Keratinocyte (primary cell): ENCODE measurements around the gene MYH15. TPM values are rescaled to one million over a fixed set of nuclear protein-coding genes. Genes with fewer than 3 reads are reported as not detected.

Experiments
- DNase-seq: peaks from one replicate; pipeline ENCODE4 v3.0.0-alpha.2; 2011; ENCODE audit warnings: low read depth, missing footprints, low spot score
- FAIRE-seq: peaks from 2 replicates; lab custom pipeline; 2011; peaks lifted over from hg19 to GRCh38; lab: Jason Lieb, UNC
- H2AFZ ChIP-seq: 2 replicates; pipeline ENCODE4 v1.6.0; 2012; ENCODE audit warnings: low read length, control low read depth, inconsistent platforms; ENCODE audit not compliant: control insufficient read depth
- H3K27ac ChIP-seq: 2 replicates; pipeline ENCODE4 v1.5.1; 2011; ENCODE audit warnings: low read length; ENCODE audit not compliant: control insufficient read depth, insufficient read depth
- H3K27me3 ChIP-seq: 3 replicates; pipeline ENCODE4 v1.6.0; 2011; ENCODE audit warnings: low read length; ENCODE audit not compliant: control insufficient read depth, insufficient read depth; ENCODE audit errors: extremely low read depth
- H3K36me3 ChIP-seq, 2 experiments: 2 replicates in 1 of 2; 3 replicates in 1 of 2; pipeline ENCODE4 v1.5.1; 2011; ENCODE audit warnings: low read length in 2 of 2, mild to moderate bottlenecking in 1 of 2; ENCODE audit not compliant: control insufficient read depth in 2 of 2, insufficient read depth in 2 of 2; ENCODE audit errors: extremely low read depth in 1 of 2
- H3K4me1 ChIP-seq: 3 replicates; pipeline ENCODE4 v1.5.1; 2011; ENCODE audit warnings: low read length; ENCODE audit not compliant: control insufficient read depth, insufficient read depth; ENCODE audit errors: extremely low read depth
- H3K4me2 ChIP-seq: 3 replicates; pipeline ENCODE4 v1.6.0; 2011; ENCODE audit warnings: low read depth, low read length; ENCODE audit not compliant: control insufficient read depth, insufficient read depth; ENCODE audit errors: extremely low read depth
- H3K4me3 ChIP-seq, 3 experiments: fragments of 200-600 bp in 1 of 3; sonication (generic) in 1 of 3; 2 replicates in 2 of 3; 3 replicates in 1 of 3; pipeline ENCODE4 v1.5.1; 2011 to 2016; ENCODE audit warnings: low read length in 3 of 3, mild to moderate bottlenecking in 3 of 3, control low read depth in 2 of 3, inconsistent platforms in 1 of 3, low read depth in 1 of 3, mixed read lengths in 1 of 3, mixed run types in 1 of 3, moderate library complexity in 1 of 3; ENCODE audit not compliant: control insufficient read depth in 2 of 3, insufficient read depth in 2 of 3; ENCODE audit errors: extremely low read depth in 1 of 3
- H3K79me2 ChIP-seq: 2 replicates; pipeline ENCODE4 v1.6.0; 2012; ENCODE audit warnings: low read length; ENCODE audit not compliant: control insufficient read depth, insufficient read depth
- H3K9ac ChIP-seq: 3 replicates; pipeline ENCODE4 v1.6.0; 2011; ENCODE audit warnings: low read length; ENCODE audit not compliant: control insufficient read depth, insufficient read depth; ENCODE audit errors: extremely low read depth
- H3K9me1 ChIP-seq: 3 replicates; pipeline ENCODE4 v1.6.0; 2011; ENCODE audit warnings: low read length; ENCODE audit not compliant: control insufficient read depth, insufficient read depth; ENCODE audit errors: extremely low read depth
- H3K9me3 ChIP-seq: 2 replicates; pipeline ENCODE4 v1.5.1; 2012; ENCODE audit warnings: low read depth, low read length; ENCODE audit not compliant: control insufficient read depth
- H4K20me1 ChIP-seq: 3 replicates; pipeline ENCODE4 v1.6.0; 2011; ENCODE audit warnings: low read length; ENCODE audit not compliant: control insufficient read depth, insufficient read depth; ENCODE audit errors: extremely low read depth
- CTCF ChIP-seq, 3 experiments: IDR thresholded peaks in 1 of 3; conservative IDR thresholded peaks in 1 of 3; optimal IDR thresholded peaks in 1 of 3; 2 replicates in 2 of 3; 3 replicates in 1 of 3; pipeline versions ENCODE3 to v1.5.1; 2011; ENCODE audit warnings: low read length in 3 of 3, mild to moderate bottlenecking in 3 of 3, moderate library complexity in 2 of 3, control low read depth in 1 of 3, inconsistent platforms in 1 of 3; ENCODE audit not compliant: insufficient read depth in 2 of 3; ENCODE audit errors: extremely low read depth in 1 of 3
- EZH2 ChIP-seq: IDR thresholded peaks from one replicate; pipeline ENCODE4 v1.6.1; 2012; ENCODE audit warnings: inconsistent platforms, mild to moderate bottlenecking, low read length, moderate library complexity
- dilution Hi-C: fragments of 300-500 bp; cut with MboI; formaldehyde crosslinking; loops from one replicate; pipeline ENCODE4 v1.7.0; 2020; ENCODE audit warnings: low sequenced_read_pairs; ENCODE audit not compliant: extremely low pct_ligation_motif_present
- polyA plus RNA-seq, 5 experiments: library from polyadenylated mRNA; depleted of rRNA in 3 of 5; stranded (reverse) in 3 of 5; stranded (forward) in 1 of 5; unstranded in 1 of 5; fragments of >200 nt; gene quantifications; 1 replicate in 1 of 5; 2 replicates in 3 of 5; 3 replicates in 1 of 5; pipeline versions ENCODE4 v1.2.1 to v1.2.3, GENCODE V29; 2011 to 2012; ENCODE audit warnings: missing spikeins in 2 of 5, low read depth in 1 of 5, low replicate concordance in 1 of 5

Gene MYH15
- polyA plus RNA-seq, 1 donor (not counting 4 experiments of a cell fraction or from before 2014, with no cell fraction given), result 0.87 TPM

GRCh38 chr3:108430540-108430939, 79.9 kb downstream of the MYH15 start:
- no peak for DNase-seq

DNA sequence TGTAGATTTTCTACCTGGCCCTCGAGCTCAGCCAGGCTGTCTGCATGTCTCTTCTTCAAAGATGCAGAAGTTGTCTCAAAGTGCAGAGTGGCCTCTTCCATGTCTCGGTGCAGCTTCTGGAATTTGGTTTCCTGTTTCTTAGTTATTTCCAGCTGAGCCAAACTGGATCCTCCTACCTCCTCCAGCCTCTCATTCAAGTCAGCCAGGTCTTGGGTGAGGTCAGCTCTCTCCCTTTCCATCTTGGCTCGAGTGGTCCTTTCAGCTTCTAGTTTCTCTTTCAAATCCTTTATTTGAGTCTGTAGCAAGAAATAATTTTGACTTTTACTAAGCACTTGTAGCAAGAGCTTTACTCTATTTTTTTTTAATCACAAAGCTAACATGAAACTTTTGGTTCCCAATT, 81.8 kb downstream of the MYH15 start:
- no peak for DNase-seq
- H4K20me1 ChIP-seq, result no peaks in the 10 kb centered on the region
- H3K79me2 ChIP-seq, result no peaks in the 10 kb centered on the region
- FAIRE-seq, result no peak
- H3K36me3 ChIP-seq, result no peaks in the 10 kb centered on the region
- no peak overlapping the region for H3K4me2 ChIP-seq
- no peak overlapping the region for H3K4me3 ChIP-seq
- TF ChIP-seq CTCF (optimal IDR thresholded peaks at IDR 0.05 in 1 of 3, IDR thresholded peaks at IDR 0.05 in 1 of 3, conservative IDR thresholded peaks at IDR 0.05 in 1 of 3; ENCODE audit: extremely low read depth in 1 of 3, insufficient read depth in 2 of 3, low read length in 3 of 3), result no peak
- no peak for TF ChIP-seq EZH2
- H3K4me1 ChIP-seq, result no peaks in the 10 kb centered on the region
- H3K27me3 ChIP-seq, result no peaks in the 10 kb centered on the region
- H3K9me3 ChIP-seq, result no peaks in the 10 kb centered on the region
- H3K9ac ChIP-seq, result no peak overlapping the region
- no peaks in the 10 kb centered on the region for H3K9me1 ChIP-seq
- H2AFZ ChIP-seq, result no peak overlapping the region
- H3K27ac ChIP-seq, result no peak overlapping the region
- dilution Hi-C loops, result no loop called here

More at GRCh38 chr3:108430540-108430939, 79.9 kb downstream of the MYH15 start:
- Histone ChIP-seq H3K4me3 (no peak overlapping the region), H3K9ac (no peak overlapping the region), H3K4me1 (no peaks in the 10 kb centered on the region), H4K20me1 (no peaks in the 10 kb centered on the region), H3K27ac (no peak overlapping the region), H3K9me1 (no peaks in the 10 kb centered on the region), H3K9me3 (no peaks in the 10 kb centered on the region), H2AFZ (no peak overlapping the region), H3K4me2 (no peak overlapping the region), H3K36me3 (no peaks in the 10 kb centered on the region), H3K27me3 (no peaks in the 10 kb centered on the region), H3K79me2 (no peaks in the 10 kb centered on the region)
- no peak for FAIRE-seq
- dilution Hi-C loops, result no loop called here
- TF ChIP-seq EZH2, result no peak
- no peak for TF ChIP-seq CTCF (optimal IDR thresholded peaks at IDR 0.05 in 1 of 3, IDR thresholded peaks at IDR 0.05 in 1 of 3, conservative IDR thresholded peaks at IDR 0.05 in 1 of 3; ENCODE audit: extremely low read depth in 1 of 3, insufficient read depth in 2 of 3, low read length in 3 of 3)
